Measurements from ENCODE around the gene ZNF490.
"Not testable (repeated sequence)": the region's sequence is repeated elsewhere in the genome, so short reads cannot be mapped to it uniquely, and the experiment has no call there.

Gene ZNF490

DNA sequence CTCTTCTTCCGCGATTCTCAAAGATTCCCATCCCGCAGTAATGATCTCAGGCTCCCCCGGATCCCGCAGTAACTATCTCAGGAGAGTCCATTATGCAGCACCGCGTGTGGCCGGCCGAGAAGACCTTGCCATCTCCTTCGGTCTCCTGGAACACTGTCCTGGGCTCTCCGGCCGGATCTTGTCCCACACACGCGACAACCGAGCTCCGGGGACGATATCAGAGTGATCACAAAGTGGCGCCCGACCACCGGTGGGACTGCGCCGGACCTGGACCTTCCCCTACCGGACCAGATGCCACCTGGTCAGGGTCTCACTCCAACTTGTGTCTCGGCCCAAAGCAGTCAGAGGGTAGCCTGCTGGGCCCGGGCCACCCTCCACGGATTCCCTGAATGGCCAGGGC, 31.9 kb upstream of the ZNF490 start:
- no peak for FAIRE-seq
- DNase-seq (ENCODE audit: insufficient read length), result no peak
- no peak for TF ChIP-seq POLR2A (IDR thresholded peaks at IDR 0.05; ENCODE audit: low read depth, low read length)
- TF ChIP-seq POLR2AphosphoS5 (IDR thresholded peaks at IDR 0.05; ENCODE audit: low read depth, low read length), result no peak
- no peak for TF ChIP-seq TAF1 (IDR thresholded peaks at IDR 0.05; ENCODE audit: borderline replicate concordance, low read depth, low read length)

DNA sequence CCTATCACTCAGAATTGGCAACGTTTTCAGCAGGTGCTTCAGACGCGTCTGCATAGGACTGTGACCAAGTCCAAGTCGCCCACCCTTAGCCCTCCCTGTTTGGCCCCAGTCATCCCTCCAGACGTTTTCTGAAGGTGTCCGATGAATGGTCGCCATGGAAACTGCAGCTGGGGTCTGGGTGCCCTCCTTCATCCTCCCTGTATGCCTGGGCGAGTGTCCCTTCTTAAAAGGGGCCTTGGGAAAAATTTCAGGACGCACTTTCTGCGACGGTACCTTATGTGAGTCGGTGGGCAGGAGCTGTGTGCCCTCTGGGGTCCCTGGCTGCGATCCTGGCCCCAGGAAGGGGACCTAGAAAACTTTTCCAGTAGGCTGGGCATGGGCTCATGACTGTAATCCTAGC, 30.8 kb upstream of the ZNF490 start:
- FAIRE-seq (no peak), DNase-seq (ENCODE audit: insufficient read length) (no peak)
- TF ChIP-seq TAF1 (IDR thresholded peaks at IDR 0.05; ENCODE audit: borderline replicate concordance, low read depth, low read length) (no peak), POLR2AphosphoS5 (IDR thresholded peaks at IDR 0.05; ENCODE audit: low read depth, low read length) (no peak), POLR2A (IDR thresholded peaks at IDR 0.05; ENCODE audit: low read depth, low read length) (no peak)

DNA sequence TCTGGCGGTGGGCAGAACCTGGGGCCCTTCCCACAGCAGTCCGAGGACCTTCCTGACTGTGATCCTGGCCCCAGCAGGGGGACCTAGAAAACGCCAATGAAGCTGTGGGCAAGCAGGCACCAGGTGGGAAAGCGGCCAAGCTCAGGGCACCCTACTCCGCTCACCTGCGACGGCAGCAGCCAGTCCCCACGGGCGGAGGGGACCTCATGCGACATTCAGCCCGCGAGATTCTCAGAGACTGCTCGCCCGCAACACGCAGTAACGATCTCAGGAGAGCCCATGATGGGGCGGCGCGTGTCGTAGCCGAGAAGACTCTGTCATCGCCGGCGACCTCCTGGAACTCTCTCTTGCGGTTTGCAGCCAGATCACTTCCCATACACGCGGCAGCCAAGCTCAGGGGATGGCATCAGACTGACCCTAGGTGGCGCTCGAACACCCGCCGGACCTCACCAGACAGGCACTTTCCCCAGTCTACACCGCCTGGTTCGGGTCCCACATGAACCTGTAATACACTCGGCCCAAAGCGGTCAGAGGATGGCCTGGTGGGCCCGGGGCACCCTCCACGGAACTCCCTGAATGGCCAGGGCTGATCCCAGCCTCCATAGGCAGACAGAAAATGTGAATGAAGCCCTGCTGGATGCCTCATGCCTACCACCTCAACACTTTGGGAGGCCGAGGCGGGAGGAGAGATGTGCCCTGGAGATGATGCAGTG, 29.4 kb upstream of the ZNF490 start:
- TF ChIP-seq POLR2A (IDR thresholded peaks at IDR 0.05; ENCODE audit: low read depth, low read length) (no peak), POLR2AphosphoS5 (IDR thresholded peaks at IDR 0.05; ENCODE audit: low read depth, low read length) (no peak), TAF1 (IDR thresholded peaks at IDR 0.05; ENCODE audit: borderline replicate concordance, low read depth, low read length) (no peak)
- DNase-seq (ENCODE audit: insufficient read length) (peak; percentile 87), FAIRE-seq (peak; percentile 83)

DNA sequence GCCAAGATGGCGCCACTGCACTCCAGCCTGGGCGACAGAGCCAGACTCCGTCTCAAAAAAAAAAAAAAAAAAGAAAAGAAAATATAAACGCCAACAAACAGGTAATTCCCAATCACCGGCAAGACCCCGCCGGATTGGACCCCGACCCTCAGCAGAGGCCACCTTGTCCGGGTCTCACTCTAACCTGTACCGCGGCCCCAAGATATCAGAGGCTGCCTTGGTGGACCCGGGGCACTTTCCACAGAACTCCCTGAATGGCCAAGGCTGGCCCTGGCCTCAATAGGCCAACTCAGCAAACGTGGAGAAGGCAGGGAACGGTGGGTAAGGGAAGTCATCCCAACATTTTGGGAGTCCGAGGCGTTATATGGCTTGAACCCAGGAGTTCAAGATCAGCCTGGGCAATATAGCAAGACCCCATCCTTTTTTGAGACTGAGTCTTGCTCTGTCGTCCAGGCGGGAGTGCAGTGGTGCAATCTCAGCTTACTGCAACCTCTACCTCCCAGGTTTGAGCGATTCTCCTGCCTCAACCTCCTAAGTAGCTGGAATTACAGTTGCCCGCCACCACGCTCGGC, 28.1 kb upstream of the ZNF490 start:
- FAIRE-seq (no peak), DNase-seq (ENCODE audit: insufficient read length) (no peak)
- TF ChIP-seq TAF1 (IDR thresholded peaks at IDR 0.05; ENCODE audit: borderline replicate concordance, low read depth, low read length), result no peak
- TF ChIP-seq POLR2A (IDR thresholded peaks at IDR 0.05; ENCODE audit: low read depth, low read length), result no peak

DNA sequence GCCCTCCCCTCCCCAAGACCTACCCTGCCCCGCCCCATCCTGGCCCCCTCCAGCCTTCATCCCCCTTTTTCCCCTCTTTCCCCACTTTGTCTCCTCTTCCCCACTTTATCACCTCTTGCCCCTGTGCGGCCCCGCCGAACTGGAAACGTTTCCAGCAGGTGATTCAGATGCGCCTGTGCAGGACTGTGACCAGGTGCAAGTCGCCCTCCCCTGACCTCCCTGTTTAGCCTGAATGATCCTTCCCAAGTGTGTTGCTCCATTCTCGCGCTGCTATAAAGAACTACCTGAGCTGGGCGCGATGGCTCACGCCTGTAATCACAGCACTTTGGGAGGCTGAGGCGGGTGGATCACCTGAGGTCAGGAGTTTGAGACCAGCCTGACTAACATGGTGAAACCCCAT, 26.0 kb upstream of the ZNF490 start:
- DNase-seq (ENCODE audit: insufficient read length) (no peak), FAIRE-seq (no peak)
- TF ChIP-seq POLR2AphosphoS5 (IDR thresholded peaks at IDR 0.05; ENCODE audit: low read depth, low read length) (no peak), POLR2A (IDR thresholded peaks at IDR 0.05; ENCODE audit: low read depth, low read length) (no peak), TAF1 (IDR thresholded peaks at IDR 0.05; ENCODE audit: borderline replicate concordance, low read depth, low read length) (no peak)

DNA sequence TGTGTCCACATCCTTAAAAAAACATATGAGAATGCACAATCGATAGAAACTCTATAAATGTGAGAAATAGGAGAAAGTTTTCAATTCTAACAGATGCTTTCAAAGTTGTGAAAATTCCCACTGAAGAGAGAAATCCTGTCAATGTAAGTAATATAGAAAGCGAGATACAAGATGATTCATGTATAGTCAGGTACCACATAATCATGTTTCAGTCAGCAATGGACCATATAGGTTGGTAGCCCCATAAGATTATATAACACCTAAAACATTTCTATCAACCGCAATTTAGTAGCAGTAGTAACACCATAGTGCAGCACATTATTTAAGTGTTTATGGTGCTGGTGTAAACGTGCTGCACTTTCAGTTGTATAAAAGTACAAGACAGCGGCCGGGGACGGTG, 18.6 kb upstream of the ZNF490 start:
- FAIRE-seq (no peak), DNase-seq (ENCODE audit: insufficient read length) (no peak)
- TF ChIP-seq POLR2A (IDR thresholded peaks at IDR 0.05; ENCODE audit: low read depth, low read length), result no peak
- no peak for TF ChIP-seq POLR2AphosphoS5 (IDR thresholded peaks at IDR 0.05; ENCODE audit: low read depth, low read length)
- TF ChIP-seq TAF1 (IDR thresholded peaks at IDR 0.05; ENCODE audit: borderline replicate concordance, low read depth, low read length), result no peak

DNA sequence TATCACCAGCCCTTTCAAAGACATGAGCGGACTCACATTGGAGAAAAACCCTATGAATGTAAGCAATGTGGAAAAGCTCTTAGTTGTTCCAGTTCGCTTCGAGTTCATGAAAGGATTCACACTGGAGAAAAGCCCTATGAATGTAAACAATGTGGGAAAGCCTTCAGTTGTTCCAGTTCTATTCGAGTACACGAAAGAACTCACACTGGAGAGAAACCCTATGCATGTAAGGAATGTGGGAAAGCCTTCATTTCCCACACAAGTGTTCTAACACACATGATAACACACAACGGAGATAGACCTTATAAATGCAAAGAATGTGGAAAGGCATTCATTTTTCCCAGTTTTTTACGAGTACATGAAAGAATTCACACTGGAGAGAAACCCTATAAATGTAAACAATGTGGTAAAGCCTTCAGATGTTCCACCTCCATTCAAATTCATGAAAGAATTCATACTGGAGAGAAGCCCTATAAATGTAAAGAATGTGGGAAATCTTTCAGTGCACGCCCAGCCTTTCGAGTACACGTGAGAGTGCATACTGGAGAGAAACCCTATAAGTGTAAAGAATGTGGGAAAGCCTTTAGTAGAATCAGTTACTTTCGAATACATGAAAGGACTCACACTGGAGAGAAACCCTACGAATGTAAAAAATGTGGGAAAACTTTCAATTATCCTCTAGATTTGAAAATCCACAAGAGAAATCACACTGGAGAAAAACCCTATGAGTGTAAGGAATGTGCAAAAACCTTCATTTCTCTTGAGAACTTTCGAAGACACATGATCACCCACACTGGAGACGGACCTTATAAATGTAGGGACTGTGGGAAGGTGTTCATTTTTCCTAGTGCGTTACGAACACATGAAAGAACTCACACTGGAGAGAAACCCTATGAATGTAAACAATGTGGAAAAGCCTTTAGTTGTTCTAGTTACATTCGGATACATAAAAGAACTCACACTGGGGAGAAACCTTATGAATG, 17.7 kb upstream of the ZNF490 start:
- DNase-seq (ENCODE audit: insufficient read length) (no peak), FAIRE-seq (no peak)
- TF ChIP-seq POLR2A (IDR thresholded peaks at IDR 0.05; ENCODE audit: low read depth, low read length) (no peak), POLR2AphosphoS5 (IDR thresholded peaks at IDR 0.05; ENCODE audit: low read depth, low read length) (no peak), TAF1 (IDR thresholded peaks at IDR 0.05; ENCODE audit: borderline replicate concordance, low read depth, low read length) (no peak)

DNA sequence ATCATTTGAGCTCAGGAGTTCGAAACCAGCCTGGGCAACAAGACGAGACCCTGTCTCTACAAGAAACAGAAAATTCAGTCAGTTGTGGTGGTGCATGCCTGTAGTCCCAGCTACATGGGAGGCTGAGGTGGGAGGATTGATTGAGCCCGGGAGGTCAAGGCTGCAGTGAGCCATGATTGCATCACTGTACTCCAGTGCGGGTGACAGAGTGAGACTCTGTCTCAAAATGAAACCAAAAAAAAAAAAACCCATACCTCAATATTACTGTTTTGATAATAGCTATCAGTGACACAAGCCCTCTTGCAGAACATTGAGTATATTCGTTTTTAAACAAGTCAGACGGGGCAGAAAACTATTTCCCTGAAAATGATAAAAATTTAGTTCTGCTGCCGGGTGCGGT, 16.3 kb upstream of the ZNF490 start:
- DNase-seq (ENCODE audit: insufficient read length) (no peak), FAIRE-seq (no peak)
- TF ChIP-seq POLR2AphosphoS5 (IDR thresholded peaks at IDR 0.05; ENCODE audit: low read depth, low read length), result no peak
- TF ChIP-seq POLR2A (IDR thresholded peaks at IDR 0.05; ENCODE audit: low read depth, low read length), result no peak
- TF ChIP-seq TAF1 (IDR thresholded peaks at IDR 0.05; ENCODE audit: borderline replicate concordance, low read depth, low read length), result no peak

DNA sequence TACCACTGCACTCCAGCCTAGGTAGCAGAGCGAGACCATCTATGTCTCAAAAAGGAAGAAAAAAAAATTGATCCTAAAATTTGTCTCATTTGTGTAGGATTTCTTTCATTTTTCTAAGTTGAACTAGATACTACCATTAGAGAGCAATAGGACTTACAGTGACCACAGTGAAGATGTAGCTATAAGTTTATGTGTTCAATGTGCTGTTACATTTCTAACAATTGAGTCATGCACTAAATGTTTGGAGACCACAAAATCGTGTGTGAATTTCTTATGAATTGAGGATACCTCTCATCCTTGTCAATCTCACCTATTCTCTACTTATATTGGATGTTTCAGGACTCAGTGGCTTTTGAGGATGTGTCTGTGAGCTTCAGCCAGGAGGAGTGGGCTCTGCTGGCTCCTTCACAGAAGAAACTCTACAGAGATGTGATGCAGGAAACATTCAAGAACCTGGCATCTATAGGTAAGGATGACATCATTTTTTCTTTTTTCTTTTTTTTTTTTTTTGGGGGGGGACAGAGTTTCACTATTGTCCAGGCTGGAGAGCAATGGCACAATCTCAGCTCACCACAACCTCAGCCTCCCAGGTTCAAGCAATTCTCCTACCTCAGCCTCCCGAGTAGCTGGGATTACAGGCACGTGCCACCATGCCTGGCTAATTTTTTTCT, 12.9 kb upstream of the ZNF490 start:
- no peak for DNase-seq (ENCODE audit: insufficient read length)
- FAIRE-seq, result no peak
- no peak for TF ChIP-seq POLR2A (IDR thresholded peaks at IDR 0.05; ENCODE audit: low read depth, low read length)
- TF ChIP-seq POLR2AphosphoS5 (IDR thresholded peaks at IDR 0.05; ENCODE audit: low read depth, low read length), result no peak
- no peak for TF ChIP-seq TAF1 (IDR thresholded peaks at IDR 0.05; ENCODE audit: borderline replicate concordance, low read depth, low read length)

DNA sequence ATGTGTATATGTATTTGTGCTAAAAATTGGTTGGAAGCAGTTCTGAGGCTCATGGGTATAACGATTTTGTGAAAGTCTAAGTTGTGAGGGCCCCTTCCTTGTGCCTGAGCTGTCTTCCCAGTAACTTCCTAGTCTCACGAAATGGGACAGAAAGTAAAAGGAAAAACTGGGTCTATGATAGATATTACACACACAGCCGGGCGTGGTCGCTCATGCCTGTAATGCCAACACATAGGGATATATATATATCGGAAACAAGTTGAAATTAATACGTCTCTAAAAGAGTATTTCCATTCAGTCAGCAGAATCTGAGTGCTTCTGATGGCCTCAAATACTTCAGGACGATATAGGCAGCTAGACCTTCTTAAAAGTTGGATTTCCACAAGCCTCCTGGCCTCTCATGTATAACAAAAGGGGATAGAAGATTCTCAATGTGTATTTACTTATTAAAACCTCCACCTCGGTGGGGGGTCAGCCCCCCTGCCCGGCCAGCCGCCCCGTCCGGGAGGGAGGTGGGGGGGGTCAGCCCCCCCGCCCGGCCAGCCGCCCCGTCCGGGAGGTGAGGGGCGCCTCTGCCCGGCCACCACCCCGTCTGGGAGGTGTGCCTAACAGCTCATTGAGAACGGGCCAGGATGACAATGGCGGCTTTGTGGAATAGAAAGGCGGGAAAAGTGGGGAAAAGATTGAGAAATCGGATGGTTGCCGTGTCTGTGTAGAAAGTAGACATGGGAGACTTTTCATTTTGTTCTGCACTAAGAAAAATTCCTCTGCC, 10.8 kb upstream of the ZNF490 start:
- DNase-seq (ENCODE audit: insufficient read length); FAIRE-seq: not testable (repeated sequence)

DNA sequence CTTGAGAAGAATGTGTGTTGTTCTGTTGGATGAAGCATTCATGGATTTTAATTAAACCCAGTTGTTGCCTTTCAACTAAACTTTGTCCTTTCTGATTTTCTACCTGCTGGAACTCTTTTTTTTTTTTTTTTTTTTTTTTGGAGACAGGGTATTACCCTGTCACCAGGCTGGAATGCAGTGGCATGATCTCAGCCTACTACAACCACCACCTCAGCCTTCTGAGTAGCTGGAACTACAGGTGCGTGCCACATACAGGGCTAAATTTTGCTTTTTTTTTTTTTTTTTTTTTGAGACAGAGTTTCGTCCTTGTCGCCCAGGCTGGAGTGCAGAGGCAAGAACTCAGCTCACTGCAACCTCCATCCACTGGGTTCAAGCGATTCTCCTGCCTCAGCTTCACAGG, 7.0 kb upstream of the ZNF490 start:
- DNase-seq (ENCODE audit: insufficient read length) (no peak), FAIRE-seq (no peak)
- TF ChIP-seq POLR2A (IDR thresholded peaks at IDR 0.05; ENCODE audit: low read depth, low read length) (no peak), TAF1 (IDR thresholded peaks at IDR 0.05; ENCODE audit: borderline replicate concordance, low read depth, low read length) (no peak), POLR2AphosphoS5 (IDR thresholded peaks at IDR 0.05; ENCODE audit: low read depth, low read length) (no peak)

Data from GM12892 (cell line).